ENCODE data around the gene CHST13.

- TF ChIP-seq CTCF (conservative IDR thresholded peaks at IDR 0.05) = no peak
- no peak for TF ChIP-seq EZH2 (IDR thresholded peaks at IDR 0.05; ENCODE audit: low read depth)
Observed at GRCh38 chr3:126499401-126499800, 24.6 kb upstream of the CHST13 start.

Data from PC-9 (cell line).